Endodermal cell (in vitro differentiated cells): ENCODE data around the gene RASSF8. TPM values are rescaled to one million over a fixed set of nuclear protein-coding genes. Genes with fewer than 3 reads are reported as not detected.

Experiments
- DNase-seq: peaks from one replicate; pipeline ENCODE4 v3.0.0-alpha.2; 2017
- H3K27ac ChIP-seq: 2 replicates; pipeline ENCODE4 v1.5.1; 2013; ENCODE audit warnings: mild to moderate bottlenecking, low read depth, low read length, moderate library complexity
- H3K27me3 ChIP-seq: 2 replicates; pipeline ENCODE4 v1.6.1; 2013; ENCODE audit warnings: mild to moderate bottlenecking, low read length, moderate library complexity; ENCODE audit not compliant: insufficient read depth, control insufficient read depth, poor library complexity, severe bottlenecking
- H3K36me3 ChIP-seq: 2 replicates; pipeline ENCODE4 v1.7.0; 2013; ENCODE audit warnings: mild to moderate bottlenecking, low read length, moderate library complexity; ENCODE audit not compliant: control insufficient read depth, insufficient read depth
- H3K4me1 ChIP-seq: one replicate; pipeline ENCODE4 v1.7.0; 2013; ENCODE audit warnings: low read length; ENCODE audit not compliant: control insufficient read depth, insufficient read depth
- H3K4me3 ChIP-seq: 2 replicates; pipeline ENCODE4 v1.5.1; 2013; ENCODE audit warnings: mild to moderate bottlenecking, low read length, moderate library complexity
- H3K9ac ChIP-seq: 2 replicates; pipeline ENCODE4 v1.6.1; 2013; ENCODE audit warnings: mild to moderate bottlenecking, low read length, moderate library complexity; ENCODE audit not compliant: poor library complexity, severe bottlenecking; ENCODE audit errors: extremely low read depth
- H3K9me3 ChIP-seq: 2 replicates; pipeline ENCODE4 v1.6.1; 2013; ENCODE audit warnings: mild to moderate bottlenecking, low read length, moderate library complexity; ENCODE audit not compliant: control insufficient read depth
- H3K27ac Mint-ChIP-seq: 2 replicates; pipeline ENCODE4 v1.8.0; 2020; ENCODE audit warnings: mixed read lengths
- H3K27me3 Mint-ChIP-seq: 2 replicates; pipeline ENCODE4 v1.8.0; 2021; ENCODE audit warnings: mild to moderate bottlenecking, mixed read lengths; ENCODE audit not compliant: insufficient read depth
- H3K36me3 Mint-ChIP-seq: 2 replicates; pipeline ENCODE4 v1.8.0; 2020; ENCODE audit warnings: low read depth, mixed read lengths
- H3K4me1 Mint-ChIP-seq: 2 replicates; pipeline ENCODE4 v1.8.0; 2020; ENCODE audit warnings: mixed read lengths
- H3K4me3 Mint-ChIP-seq: 2 replicates; pipeline ENCODE4 v1.8.0; 2020; ENCODE audit warnings: mild to moderate bottlenecking, moderate library complexity, mixed read lengths
- H3K9me3 Mint-ChIP-seq: 2 replicates; pipeline ENCODE4 v1.8.0; 2020; ENCODE audit warnings: mild to moderate bottlenecking, mixed read lengths
- WGBS, 2 experiments: methylation state at CpG; one replicate each; pipeline versions ENCODE4 v1.1.5 to v1.1.7; 2013; ENCODE audit warnings: missing lambda C conversion rate in 2 of 2, mixed read lengths in 1 of 2; ENCODE audit not compliant: insufficient coverage in 1 of 2, insufficient read length in 1 of 2; 5-methylcytosine and 5-hydroxymethylcytosine counted together
- total RNA-seq, 2 donors: library from RNA; stranded (reverse); fragmentation: NEBNext Ultra II Directional in 1 of 2; extraction: Animal tissue kit (Norgen Biotek cat#: 25700) in 1 of 2; gene quantifications; 2 replicates in 1 of 2; 3 replicates in 1 of 2; pipeline ENCODE4 v1.2.1, GENCODE V29; 2021
- TF ChIP-seq, protein P1 (sequence below): fragments of 200-600 bp; sonication (generic); conservative IDR thresholded peaks from 2 replicates; pipeline ENCODE4 v1.5.0; 2021; ENCODE audit warnings: antibody characterized with exemption, mild to moderate bottlenecking

Gene RASSF8
- total RNA-seq, 2 donors from 2014 or later = 87.0 to 183 TPM

DNA sequence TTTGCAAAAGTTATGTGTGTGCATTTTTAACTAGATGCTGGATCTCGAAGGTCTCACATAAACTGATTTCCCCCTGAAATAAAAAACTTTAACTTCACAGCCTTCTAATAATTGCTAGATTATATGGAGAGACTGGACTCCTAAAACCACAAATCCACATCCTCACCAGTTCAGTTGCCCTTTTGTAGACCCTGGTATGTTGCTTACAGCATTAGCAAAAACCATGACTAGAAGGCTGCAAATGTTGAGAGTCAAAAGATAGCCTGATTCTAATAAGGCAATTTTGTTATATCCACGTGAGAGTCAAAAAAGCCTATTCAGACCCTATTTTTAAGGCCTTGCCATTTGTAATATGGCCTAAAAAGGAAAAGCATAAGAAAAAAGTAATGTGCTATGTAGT is 37.4 kb downstream of the RASSF8 start:
- no peak overlapping the region for H3K4me3 ChIP-seq
- peaks cover 21% of the 10 kb centered on the region for H3K36me3 Mint-ChIP-seq
- H3K4me3 Mint-ChIP-seq = no peak overlapping the region
- H3K36me3 ChIP-seq = peaks cover 22% of the 10 kb centered on the region
- H3K27me3 Mint-ChIP-seq = no peaks in the 10 kb centered on the region
- peaks cover 21% of the 10 kb centered on the region for H3K4me1 ChIP-seq
- no peak overlapping the region for H3K27ac ChIP-seq
- peaks cover 67% of the 10 kb centered on the region for H3K4me1 Mint-ChIP-seq
- H3K9me3 Mint-ChIP-seq = no peaks in the 10 kb centered on the region
- no peaks in the 10 kb centered on the region for H3K27me3 ChIP-seq
- TF ChIP-seq, protein P1, sequence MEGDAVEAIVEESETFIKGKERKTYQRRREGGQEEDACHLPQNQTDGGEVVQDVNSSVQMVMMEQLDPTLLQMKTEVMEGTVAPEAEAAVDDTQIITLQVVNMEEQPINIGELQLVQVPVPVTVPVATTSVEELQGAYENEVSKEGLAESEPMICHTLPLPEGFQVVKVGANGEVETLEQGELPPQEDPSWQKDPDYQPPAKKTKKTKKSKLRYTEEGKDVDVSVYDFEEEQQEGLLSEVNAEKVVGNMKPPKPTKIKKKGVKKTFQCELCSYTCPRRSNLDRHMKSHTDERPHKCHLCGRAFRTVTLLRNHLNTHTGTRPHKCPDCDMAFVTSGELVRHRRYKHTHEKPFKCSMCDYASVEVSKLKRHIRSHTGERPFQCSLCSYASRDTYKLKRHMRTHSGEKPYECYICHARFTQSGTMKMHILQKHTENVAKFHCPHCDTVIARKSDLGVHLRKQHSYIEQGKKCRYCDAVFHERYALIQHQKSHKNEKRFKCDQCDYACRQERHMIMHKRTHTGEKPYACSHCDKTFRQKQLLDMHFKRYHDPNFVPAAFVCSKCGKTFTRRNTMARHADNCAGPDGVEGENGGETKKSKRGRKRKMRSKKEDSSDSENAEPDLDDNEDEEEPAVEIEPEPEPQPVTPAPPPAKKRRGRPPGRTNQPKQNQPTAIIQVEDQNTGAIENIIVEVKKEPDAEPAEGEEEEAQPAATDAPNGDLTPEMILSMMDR = no peak
- peak overlapping the region; percentile 13 for H3K27ac Mint-ChIP-seq
- no peaks in the 10 kb centered on the region for H3K9me3 ChIP-seq
- no peak overlapping the region for H3K9ac ChIP-seq
- WGBS, 2 experiments = 89% methylated on average over 2 of the region's 2 CpGs; no CpG with 5 or more reads in 1 of the 2 experiments
- DNase-seq = no peak

DNA sequence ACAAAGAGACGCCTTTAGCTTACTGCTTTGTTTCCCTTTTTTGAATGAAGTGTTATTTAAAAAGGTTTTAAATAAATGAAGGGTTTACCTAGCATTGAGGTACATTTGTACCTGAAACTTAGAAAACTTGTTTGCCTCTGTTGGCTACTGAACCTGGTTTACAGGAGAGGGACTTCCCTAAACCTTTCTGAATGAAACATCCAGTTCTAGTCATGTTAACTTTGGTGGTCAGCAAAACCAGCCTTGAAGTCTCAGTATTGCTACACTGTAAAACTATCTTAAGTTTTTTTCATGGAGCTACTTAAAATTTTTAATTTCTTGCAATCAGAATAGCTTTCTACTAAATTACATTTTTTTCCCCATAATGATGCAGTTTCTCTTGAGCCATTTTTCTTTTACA is 38.2 kb downstream of the RASSF8 start:
- Histone ChIP-seq H3K4me1 (peaks cover 18% of the 10 kb centered on the region), H3K27ac (no peak overlapping the region)

DNA sequence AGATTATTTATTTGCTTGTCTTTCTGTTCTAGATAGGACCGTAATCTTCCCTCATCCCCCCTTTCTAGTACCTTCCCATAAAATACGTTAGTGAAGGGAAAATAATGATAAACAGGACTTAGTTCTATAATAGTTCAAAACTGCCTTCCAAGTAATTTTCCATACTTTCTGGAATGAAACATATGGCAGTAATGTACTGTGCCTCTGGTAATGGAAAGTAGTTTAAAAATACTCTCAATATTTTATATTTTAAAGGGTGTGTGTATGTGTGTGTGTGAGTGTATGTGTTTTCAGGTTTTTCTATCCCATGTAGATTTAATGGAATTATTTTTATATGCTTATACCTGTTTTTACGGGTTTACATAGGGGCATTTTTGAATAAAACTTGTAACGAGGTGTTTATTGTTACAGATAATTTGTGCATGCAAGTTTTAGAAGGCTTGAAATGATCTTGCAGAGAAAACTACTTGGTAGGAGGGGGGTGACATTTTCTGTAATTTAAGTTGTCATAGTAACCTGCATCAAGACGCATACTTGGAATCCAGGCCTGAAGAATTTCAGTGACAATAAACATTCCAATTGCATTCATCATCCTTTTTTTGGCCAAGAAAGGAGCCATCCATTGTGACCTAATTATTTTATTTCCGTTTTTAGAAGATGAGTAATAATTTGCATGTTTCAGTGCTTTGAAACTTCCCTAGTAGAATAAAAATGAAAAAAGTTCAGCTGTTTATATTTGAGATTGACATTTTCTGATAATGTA is 38.9 kb downstream of the RASSF8 start:
- Histone ChIP-seq H3K36me3 (peaks cover 29% of the 10 kb centered on the region), H3K4me3 (no peak overlapping the region), H3K9ac (peak overlapping the region; percentile 22), H3K4me1 (peaks cover 13% of the 10 kb centered on the region), H3K27me3 (no peaks in the 10 kb centered on the region), H3K27ac (peak overlapping the region; percentile 76), H3K9me3 (peaks cover 10% of the 10 kb centered on the region)
- no peak for DNase-seq
- TF ChIP-seq, protein P1 = no peak
- no peaks in the 10 kb centered on the region for H3K27me3 Mint-ChIP-seq
- peaks cover 23% of the 10 kb centered on the region for H3K36me3 Mint-ChIP-seq
- 78% methylated on average over 4 of the region's 6 CpGs; no CpG with 5 or more reads in 1 of the 2 experiments for WGBS, 2 experiments
- H3K9me3 Mint-ChIP-seq = no peaks in the 10 kb centered on the region
- peak overlapping the region; percentile 91 for H3K27ac Mint-ChIP-seq
- no peak overlapping the region for H3K4me3 Mint-ChIP-seq
- H3K4me1 Mint-ChIP-seq = peaks cover 56% of the 10 kb centered on the region

More for the DNA sequence above, 38.2 kb downstream of the RASSF8 start:
- WGBS, 2 experiments = 87 to 100% methylated on average over 1 of the region's 1 CpG
- Mint-ChIP-seq H3K27me3 (no peaks in the 10 kb centered on the region), H3K27ac (peak overlapping the region; percentile 91), H3K4me3 (no peak overlapping the region), H3K4me1 (peaks cover 62% of the 10 kb centered on the region), H3K9me3 (no peaks in the 10 kb centered on the region), H3K36me3 (peaks cover 21% of the 10 kb centered on the region)
- no peak for DNase-seq
- H3K9ac ChIP-seq = no peak overlapping the region
- H3K27me3 ChIP-seq = no peaks in the 10 kb centered on the region
- H3K36me3 ChIP-seq = peaks cover 26% of the 10 kb centered on the region
- TF ChIP-seq, protein P1 = no peak
- H3K9me3 ChIP-seq = peaks cover 3% of the 10 kb centered on the region
- H3K4me3 ChIP-seq = no peak overlapping the region
